Measurements from ENCODE around the gene KCNQ5. TPM values are rescaled to one million over a fixed set of nuclear protein-coding genes. Genes with fewer than 3 reads are reported as not detected.

Gene KCNQ5
- total RNA-seq, 6 donors from 2014 or later = 0.30 to 3.1 (median 0.32) TPM

DNA sequence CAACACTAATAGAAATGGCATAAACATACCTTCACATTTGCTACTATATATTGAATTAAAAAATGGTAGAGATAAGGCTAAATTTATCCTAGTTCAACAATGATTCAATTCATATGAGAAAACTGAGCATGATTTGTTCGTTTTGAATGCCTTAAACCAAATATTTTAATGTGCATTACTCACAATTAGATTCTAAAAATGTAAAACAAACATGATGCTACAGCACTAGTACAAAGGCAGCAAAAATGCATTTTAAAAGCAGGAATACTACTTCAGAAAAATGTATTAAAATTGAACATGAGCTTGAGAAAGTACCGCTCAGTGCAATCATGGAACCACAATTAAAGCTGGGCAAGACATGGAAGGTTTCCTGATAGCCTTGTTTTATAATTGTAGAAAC lies 195.3 kb downstream of the KCNQ5 start:
- 86 to 94% methylated on average over 2 of the region's 2 CpGs for WGBS, 2 donors
- H3K36me3 ChIP-seq = no peaks in the 10 kb centered on the region
- no peaks in the 10 kb centered on the region for H3K4me1 ChIP-seq
- no peaks in the 10 kb centered on the region for H3K9me3 ChIP-seq
- H3K27ac ChIP-seq = no peak overlapping the region
- ATAC-seq (ENCODE audit: low FRiP score in 2 of 2) (no peak), DNase-seq (no peak)
- no peak for TF ChIP-seq EP300 (IDR thresholded peaks at IDR 0.05)
- no peak for TF ChIP-seq POLR2AphosphoS5 (IDR thresholded peaks at IDR 0.05)
- no peak for TF ChIP-seq POLR2A (IDR thresholded peaks at IDR 0.05)
- TF ChIP-seq, protein P1, sequence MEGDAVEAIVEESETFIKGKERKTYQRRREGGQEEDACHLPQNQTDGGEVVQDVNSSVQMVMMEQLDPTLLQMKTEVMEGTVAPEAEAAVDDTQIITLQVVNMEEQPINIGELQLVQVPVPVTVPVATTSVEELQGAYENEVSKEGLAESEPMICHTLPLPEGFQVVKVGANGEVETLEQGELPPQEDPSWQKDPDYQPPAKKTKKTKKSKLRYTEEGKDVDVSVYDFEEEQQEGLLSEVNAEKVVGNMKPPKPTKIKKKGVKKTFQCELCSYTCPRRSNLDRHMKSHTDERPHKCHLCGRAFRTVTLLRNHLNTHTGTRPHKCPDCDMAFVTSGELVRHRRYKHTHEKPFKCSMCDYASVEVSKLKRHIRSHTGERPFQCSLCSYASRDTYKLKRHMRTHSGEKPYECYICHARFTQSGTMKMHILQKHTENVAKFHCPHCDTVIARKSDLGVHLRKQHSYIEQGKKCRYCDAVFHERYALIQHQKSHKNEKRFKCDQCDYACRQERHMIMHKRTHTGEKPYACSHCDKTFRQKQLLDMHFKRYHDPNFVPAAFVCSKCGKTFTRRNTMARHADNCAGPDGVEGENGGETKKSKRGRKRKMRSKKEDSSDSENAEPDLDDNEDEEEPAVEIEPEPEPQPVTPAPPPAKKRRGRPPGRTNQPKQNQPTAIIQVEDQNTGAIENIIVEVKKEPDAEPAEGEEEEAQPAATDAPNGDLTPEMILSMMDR (IDR thresholded peaks at IDR 0.05) = no peak
- no peaks in the 10 kb centered on the region for H3K27me3 ChIP-seq
- no peak overlapping the region for H3K4me3 ChIP-seq

DNA sequence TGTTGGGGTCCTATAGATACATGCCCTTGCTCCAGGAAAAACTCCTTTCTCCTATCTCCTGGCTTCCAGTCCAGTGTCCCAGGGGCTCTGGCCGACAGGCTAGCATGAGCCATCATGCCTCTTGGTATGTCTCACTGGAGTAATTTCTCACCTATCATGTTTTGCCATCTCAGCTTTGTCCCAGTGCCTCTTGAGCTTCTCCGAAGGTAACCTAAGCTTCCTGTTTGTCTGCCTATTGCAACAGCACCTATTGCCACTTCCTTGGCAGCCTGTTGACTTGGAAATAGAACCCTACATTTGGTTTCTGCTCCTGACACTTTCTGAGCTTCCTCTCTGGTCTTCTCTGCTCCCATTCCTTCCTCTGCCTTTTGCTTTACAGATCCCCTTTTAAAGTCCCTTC lies 197.7 kb downstream of the KCNQ5 start:
- WGBS, 2 donors = 48 to 51% methylated on average over 2 of the region's 2 CpGs
- Histone ChIP-seq H3K9me3 (no peaks in the 10 kb centered on the region), H3K4me3 (no peak overlapping the region), H3K27me3 (no peaks in the 10 kb centered on the region), H3K4me1 (no peaks in the 10 kb centered on the region), H3K27ac (no peak overlapping the region), H3K36me3 (no peaks in the 10 kb centered on the region)
- TF ChIP-seq POLR2A (IDR thresholded peaks at IDR 0.05) (no peak), POLR2AphosphoS5 (IDR thresholded peaks at IDR 0.05) (no peak), EP300 (IDR thresholded peaks at IDR 0.05) (no peak)
- TF ChIP-seq, protein P1 (IDR thresholded peaks at IDR 0.05) = no peak
- no peak for ATAC-seq (ENCODE audit: low FRiP score in 2 of 2)
- DNase-seq = peak in 1 of 2 donors; percentile 21

- H3K9me3 ChIP-seq = no peaks in the 10 kb centered on the region
- no peaks in the 10 kb centered on the region for H3K36me3 ChIP-seq
- 77 to 81% methylated on average over 3 of the region's 3 CpGs for WGBS, 2 donors
- TF ChIP-seq POLR2AphosphoS5 (IDR thresholded peaks at IDR 0.05) (no peak), EP300 (IDR thresholded peaks at IDR 0.05) (no peak), POLR2A (IDR thresholded peaks at IDR 0.05) (no peak)
- TF ChIP-seq, protein P1 (IDR thresholded peaks at IDR 0.05) = no peak
- DNase-seq (no peak), ATAC-seq (ENCODE audit: low FRiP score in 2 of 2) (no peak)
- H3K4me3 ChIP-seq = no peak overlapping the region
- H3K27me3 ChIP-seq = no peaks in the 10 kb centered on the region
- H3K27ac ChIP-seq = no peak overlapping the region
- no peaks in the 10 kb centered on the region for H3K4me1 ChIP-seq
These were observed 198.3 kb downstream of the KCNQ5 start for GRCh38 chr6:72820153-72820552.

DNA sequence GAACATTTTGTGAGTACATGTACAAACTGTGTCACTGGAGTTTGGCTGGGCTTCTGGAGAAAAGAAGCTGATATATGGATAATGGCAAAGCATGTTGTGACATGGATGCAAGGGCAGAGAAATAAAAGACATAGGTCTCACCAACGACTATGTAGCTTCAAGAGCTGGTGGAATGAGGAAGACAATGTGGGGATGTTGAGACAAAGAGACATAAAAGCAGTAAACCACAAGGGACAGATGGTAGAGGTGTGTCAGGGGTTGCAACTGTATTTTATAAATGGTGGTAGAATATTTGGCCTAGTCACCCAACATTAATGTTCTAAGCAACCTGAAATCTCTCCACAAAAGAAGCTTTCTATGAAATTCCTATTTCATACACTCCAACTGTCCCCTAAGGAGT lies 199.0 kb downstream of the KCNQ5 start:
- ATAC-seq (ENCODE audit: low FRiP score in 2 of 2) = no peak
- Histone ChIP-seq H3K27ac (no peak overlapping the region), H3K4me3 (no peak overlapping the region), H3K36me3 (no peaks in the 10 kb centered on the region), H3K27me3 (no peaks in the 10 kb centered on the region), H3K4me1 (no peaks in the 10 kb centered on the region), H3K9me3 (no peaks in the 10 kb centered on the region)
- WGBS, 2 donors = 26 to 28% methylated on average over 1 of the region's 1 CpG
- TF ChIP-seq POLR2A (IDR thresholded peaks at IDR 0.05) (no peak), POLR2AphosphoS5 (IDR thresholded peaks at IDR 0.05) (no peak), EP300 (IDR thresholded peaks at IDR 0.05) (no peak)
- TF ChIP-seq, protein P1 (IDR thresholded peaks at IDR 0.05) = no peak
- DNase-seq = no peak

- TF ChIP-seq EP300 (IDR thresholded peaks at IDR 0.05) (no peak), POLR2AphosphoS5 (IDR thresholded peaks at IDR 0.05) (no peak), POLR2A (IDR thresholded peaks at IDR 0.05) (no peak)
- TF ChIP-seq, protein P1 (IDR thresholded peaks at IDR 0.05) = no peak
- Histone ChIP-seq H3K4me3 (no peak overlapping the region), H3K9me3 (no peaks in the 10 kb centered on the region), H3K4me1 (no peaks in the 10 kb centered on the region), H3K27ac (no peak overlapping the region), H3K36me3 (no peaks in the 10 kb centered on the region), H3K27me3 (no peaks in the 10 kb centered on the region)
- ATAC-seq (ENCODE audit: low FRiP score in 2 of 2) (no peak), DNase-seq (no peak)
- WGBS, 2 donors = 70 to 76% methylated on average over 1 of the region's 1 CpG
These were observed 200.2 kb downstream of the KCNQ5 start for GRCh38 chr6:72822023-72822422.
